HEK293 (cell line): ENCODE results near the gene CENPM.
A peak's percentile ranks its signal among the peaks of the same experiment; 100 is the strongest.

Experiments
- CTCF ChIA-PET: fragments of 350-600 bp; formaldehyde crosslinking; extraction: SDS; loops from one replicate; lab custom pipeline; 2021; ENCODE audit warnings: antibody characterized with exemption; lab: Yijun Ruan, JAX
- POLR2A ChIA-PET: fragments of 300-600 bp; formaldehyde crosslinking; extraction: SDS; loops from one replicate; lab custom pipeline; 2020; ENCODE audit warnings: antibody characterized with exemption, inconsistent platforms; lab: Yijun Ruan, JAX
- H3K27ac ChIP-seq: fragments of 200-500 bp; sonication (Bioruptor generic); 2 replicates; pipeline ENCODE4 v1.5.1; 2014; ENCODE audit warnings: low read depth, low read length, control low read depth, inconsistent platforms; ENCODE audit errors: extremely low read depth
- H3K36me3 ChIP-seq, 2 experiments: fragments of 200-500 bp in 1 of 2; sonication (Bioruptor generic) in 1 of 2; 1 replicate in 1 of 2; 2 replicates in 1 of 2; pipeline ENCODE4 v1.5.1; 2014 to 2017; ENCODE audit warnings: inconsistent platforms in 2 of 2, low read length in 2 of 2; ENCODE audit not compliant: control insufficient read depth in 2 of 2, insufficient read depth in 1 of 2
- H3K4me1 ChIP-seq: fragments of 200-500 bp; sonication (Bioruptor generic); 2 replicates; pipeline ENCODE4 v1.5.1; 2014; ENCODE audit warnings: mild to moderate bottlenecking, low read length, inconsistent platforms; ENCODE audit not compliant: control insufficient read depth, insufficient read depth
- H3K4me3 ChIP-seq: 2 replicates; pipeline ENCODE4 v1.5.1; 2011; ENCODE audit warnings: low read depth, mild to moderate bottlenecking, control low read depth, low read length, moderate library complexity
- H3K9me3 ChIP-seq: fragments of 200-500 bp; sonication (Bioruptor generic); 2 replicates; pipeline ENCODE4 v1.5.1; 2014; ENCODE audit warnings: low read depth, low read length, inconsistent platforms; ENCODE audit not compliant: control insufficient read depth, insufficient read depth
- GLI2 ChIP-seq: fragments of 450-650 bp; formaldehyde crosslinking; IDR thresholded peaks from 2 replicates; pipeline ENCODE4; 2017; ENCODE audit warnings: missing biosample characterization, missing genetic modification characterization, low read depth, borderline replicate concordance
- GLIS1 ChIP-seq: fragments of 450-650 bp; formaldehyde crosslinking; IDR thresholded peaks from 2 replicates; pipeline ENCODE4 v1.5.1; 2016; ENCODE audit warnings: missing biosample characterization, missing genetic modification characterization
- IKZF3 ChIP-seq: fragments of 450-650 bp; IDR thresholded peaks from 2 replicates; pipeline ENCODE4 v1.5.0; 2018; ENCODE audit warnings: missing biosample characterization, mild to moderate bottlenecking, missing genetic modification characterization, moderate library complexity
- KLF1 ChIP-seq: fragments of 450-650 bp; formaldehyde crosslinking; IDR thresholded peaks from 2 replicates; pipeline ENCODE4 v1.5.1; 2016; ENCODE audit warnings: missing biosample characterization, missing genetic modification characterization
- KLF7 ChIP-seq: fragments of 450-650 bp; formaldehyde crosslinking; IDR thresholded peaks from 2 replicates; pipeline ENCODE4 v1.5.1; 2016; ENCODE audit warnings: missing biosample characterization, missing genetic modification characterization, borderline replicate concordance
- KLF9 ChIP-seq: fragments of 450-650 bp; formaldehyde crosslinking; IDR thresholded peaks from 2 replicates; pipeline ENCODE4 v1.5.1; 2016; ENCODE audit warnings: missing biosample characterization, missing genetic modification characterization, low read depth
- MEIS1 ChIP-seq: sonication (generic); formaldehyde crosslinking; IDR thresholded peaks from 2 replicates; pipeline ENCODE4 v1.8.1; 2022; ENCODE audit warnings: missing genetic modification reagents, mild to moderate bottlenecking, borderline replicate concordance
- MZF1 ChIP-seq: fragments of 450-650 bp; formaldehyde crosslinking; IDR thresholded peaks from 2 replicates; pipeline ENCODE4 v1.5.1; 2017; ENCODE audit warnings: missing biosample characterization, missing genetic modification characterization, borderline replicate concordance
- OSR2 ChIP-seq: fragments of 450-650 bp; formaldehyde crosslinking; IDR thresholded peaks from 2 replicates; pipeline ENCODE4 v1.5.1; 2016; ENCODE audit warnings: missing biosample characterization, missing genetic modification characterization
- OVOL3 ChIP-seq: fragments of 450-650 bp; formaldehyde crosslinking; IDR thresholded peaks from 2 replicates; pipeline ENCODE4 v1.5.1; 2016; ENCODE audit warnings: missing biosample characterization, missing genetic modification characterization
- SP2 ChIP-seq: fragments of 450-650 bp; formaldehyde crosslinking; IDR thresholded peaks from 2 replicates; pipeline ENCODE4 v1.5.1; 2016; ENCODE audit warnings: missing biosample characterization, missing genetic modification characterization
- ZBTB17 ChIP-seq: fragments of 450-650 bp; formaldehyde crosslinking; IDR thresholded peaks from 2 replicates; pipeline ENCODE4 v1.5.1; 2016; ENCODE audit warnings: missing biosample characterization, missing genetic modification characterization
- ZBTB8A ChIP-seq: fragments of 450-650 bp; formaldehyde crosslinking; IDR thresholded peaks from 2 replicates; pipeline ENCODE4 v1.5.1; 2016; ENCODE audit warnings: missing biosample characterization, missing genetic modification characterization
- ZIC2 ChIP-seq: fragments of 450-650 bp; formaldehyde crosslinking; IDR thresholded peaks from 2 replicates; pipeline ENCODE4 v1.5.1; 2016; ENCODE audit warnings: missing biosample characterization, missing genetic modification characterization
- ZNF121 ChIP-seq: fragments of 450-650 bp; formaldehyde crosslinking; IDR thresholded peaks from 2 replicates; pipeline ENCODE4 v1.5.1; 2016; ENCODE audit warnings: missing biosample characterization, missing genetic modification characterization
- ZNF155 ChIP-seq: fragments of 450-650 bp; formaldehyde crosslinking; IDR thresholded peaks from 2 replicates; pipeline ENCODE4 v1.5.1; 2016; ENCODE audit warnings: missing biosample characterization, missing genetic modification characterization
- ZNF18 ChIP-seq: fragments of 450-650 bp; formaldehyde crosslinking; IDR thresholded peaks from 2 replicates; pipeline ENCODE4 v1.5.1; 2016; ENCODE audit warnings: missing biosample characterization, missing genetic modification characterization
- ZNF19 ChIP-seq: fragments of 450-650 bp; formaldehyde crosslinking; IDR thresholded peaks from 2 replicates; pipeline ENCODE4; 2016; ENCODE audit warnings: missing biosample characterization, missing genetic modification characterization, low read depth
- ZNF23 ChIP-seq: fragments of 450-650 bp; formaldehyde crosslinking; IDR thresholded peaks from 2 replicates; pipeline ENCODE4 v1.5.1; 2016; ENCODE audit warnings: missing biosample characterization, missing genetic modification characterization, borderline replicate concordance
- ZNF239 ChIP-seq: fragments of 450-650 bp; formaldehyde crosslinking; IDR thresholded peaks from 2 replicates; pipeline ENCODE4 v1.5.1; 2016; ENCODE audit warnings: missing biosample characterization, missing genetic modification characterization
- ZNF362 ChIP-seq: fragments of 450-650 bp; formaldehyde crosslinking; IDR thresholded peaks from 2 replicates; pipeline ENCODE4 v1.5.1; 2016; ENCODE audit warnings: missing biosample characterization, missing genetic modification characterization
- ZNF37A ChIP-seq: fragments of 450-650 bp; IDR thresholded peaks from 2 replicates; pipeline ENCODE4 v1.5.1; 2018; ENCODE audit warnings: missing biosample characterization, missing genetic modification characterization
- ZNF433 ChIP-seq: fragments of 450-650 bp; formaldehyde crosslinking; IDR thresholded peaks from 2 replicates; pipeline ENCODE4 v1.5.1; 2016; ENCODE audit warnings: missing biosample characterization, missing genetic modification characterization, low read depth
- ZNF529 ChIP-seq: fragments of 450-650 bp; formaldehyde crosslinking; IDR thresholded peaks from 2 replicates; pipeline ENCODE4 v1.5.1; 2017; ENCODE audit warnings: missing genetic modification characterization, missing biosample characterization; ENCODE audit not compliant: insufficient replicate concordance
- ZNF548 ChIP-seq: fragments of 450-650 bp; formaldehyde crosslinking; IDR thresholded peaks from 2 replicates; pipeline ENCODE4 v1.5.1; 2016; ENCODE audit warnings: missing biosample characterization, missing genetic modification characterization
- ZNF571 ChIP-seq: fragments of 450-650 bp; formaldehyde crosslinking; IDR thresholded peaks from 2 replicates; pipeline ENCODE4 v1.5.0; 2017; ENCODE audit warnings: missing biosample characterization, missing genetic modification characterization
- ZNF629 ChIP-seq: fragments of 450-650 bp; formaldehyde crosslinking; IDR thresholded peaks from 2 replicates; pipeline ENCODE4 v1.5.1; 2017; ENCODE audit warnings: missing biosample characterization, missing genetic modification characterization
- ZNF76 ChIP-seq: fragments of 450-650 bp; formaldehyde crosslinking; IDR thresholded peaks from 2 replicates; pipeline ENCODE4; 2016; ENCODE audit warnings: low read depth, missing biosample characterization, missing genetic modification characterization, borderline replicate concordance
- ZSCAN30 ChIP-seq: fragments of 450-650 bp; IDR thresholded peaks from 2 replicates; pipeline ENCODE4 v1.5.1; 2018; ENCODE audit warnings: missing biosample characterization, mild to moderate bottlenecking, missing genetic modification characterization, moderate library complexity
- TF ChIP-seq, protein P1 (sequence below): fragments of 450-650 bp; formaldehyde crosslinking; optimal IDR thresholded peaks from 2 replicates; pipeline ENCODE3; 2016; ENCODE audit warnings: missing biosample characterization, mild to moderate bottlenecking, missing genetic modification characterization

Gene CENPM

GRCh38 chr22:41947424-41948080 is 600 bp upstream of the CENPM start:
- TF ChIP-seq IKZF3 (no peak), ZSCAN30 (tag by site-specific recombination) (no peak), ZIC2 (tag by site-specific recombination) (peak; percentile 67), OSR2 (tag by site-specific recombination) (peak; percentile 85), ZNF629 (no peak), ZNF37A (tag by site-specific recombination) (no peak), SP2 (tag by site-specific recombination) (peak; percentile 15; the same call in 1 of the 2 replicates), ZBTB17 (tag by site-specific recombination) (peak; percentile 55; the same call in 1 of the 2 replicates), ZNF433 (tag by site-specific recombination) (no peak), MZF1 (no peak), ZNF23 (tag by site-specific recombination) (no peak), GLIS1 (no peak), ZNF571 (tag by site-specific recombination) (no peak), MEIS1 (no peak), ZNF548 (no peak), ZNF155 (tag by site-specific recombination) (no peak), ZNF239 (no peak), KLF9 (tag by site-specific recombination) (no peak), GLI2 (tag by site-specific recombination) (no peak), ZNF19 (tag by site-specific recombination) (no peak), ZBTB8A (tag by site-specific recombination) (no peak), ZNF362 (tag by site-specific recombination) (no peak), ZNF529 (tag by site-specific recombination) (no peak), KLF7 (no peak), ZNF76 (tag by site-specific recombination) (no peak), OVOL3 (tag by site-specific recombination) (no peak), ZNF18 (tag by site-specific recombination) (0 out of 2 replicates have a peak, but pooled peaks have one; percentile 4), KLF1 (no peak), ZNF121 (tag by site-specific recombination) (peak; percentile 85)
- TF ChIP-seq, protein P1, sequence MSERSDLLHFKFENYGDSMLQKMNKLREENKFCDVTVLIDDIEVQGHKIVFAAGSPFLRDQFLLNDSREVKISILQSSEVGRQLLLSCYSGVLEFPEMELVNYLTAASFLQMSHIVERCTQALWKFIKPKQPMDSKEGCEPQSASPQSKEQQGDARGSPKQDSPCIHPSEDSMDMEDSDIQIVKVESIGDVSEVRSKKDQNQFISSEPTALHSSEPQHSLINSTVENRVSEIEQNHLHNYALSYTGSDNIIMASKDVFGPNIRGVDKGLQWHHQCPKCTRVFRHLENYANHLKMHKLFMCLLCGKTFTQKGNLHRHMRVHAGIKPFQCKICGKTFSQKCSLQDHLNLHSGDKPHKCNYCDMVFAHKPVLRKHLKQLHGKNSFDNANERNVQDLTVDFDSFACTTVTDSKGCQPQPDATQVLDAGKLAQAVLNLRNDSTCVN (tag by site-specific recombination), result no peak
- TF ChIP-seq, all 188 proteins: peak for 6

More at GRCh38 chr22:41947424-41948080, 600 bp upstream of the CENPM start:
- peak overlapping the region; percentile 68; the same call in 1 of the 2 replicates for H3K4me3 ChIP-seq
- ChIA-PET CTCF (interaction anchor here (0.9 to 3.2 kb wide), 11 partner anchors 10 to 496 kb away, joined by 3 to 26 read pairs (median 4); no protein-coding TSS in a partner anchor), POLR2A (interaction anchor here (0.5 to 2.5 kb wide), 29 partner anchors 8 to 667 kb away, joined by 3 to 31 read pairs (median 6); partner anchors contain the start of genes CCDC134, NAGA, NDUFA6 and PMM1)
- H3K9me3 ChIP-seq, result no peaks in the 10 kb centered on the region
- H3K4me1 ChIP-seq, result no peaks in the 10 kb centered on the region
- H3K36me3 ChIP-seq, result peaks cover 22 to 32% of the 10 kb centered on the region in 2 experiments; a peak in 2 of 3 replicates
- peak overlapping the region; percentile 90; the same call in 1 of the 2 replicates for H3K27ac ChIP-seq
